HepG2 (cell line): ENCODE measurements around the gene PLA2R1. TPM values are rescaled to one million over a fixed set of nuclear protein-coding genes. Genes with fewer than 3 reads are reported as not detected.
A peak's percentile ranks its signal among the peaks of the same experiment; 100 is the strongest.

Experiments
- ATAC-seq: fragments of 200-7000 bp; cut with Tn5 transposase; 3 replicates; pipeline ENCODE4 v1.9.1; 2020; ENCODE audit warnings: mild to moderate bottlenecking, moderate library complexity
- BruUV-seq: library from RNA; stranded (reverse); fragments of 400-500 nt; replicated peaks from 2 replicates; lab custom pipeline; 2021; lab: Mats Ljungman, UMichigan
- CTCF ChIA-PET: fragments of 300-600 bp; formaldehyde crosslinking; extraction: SDS; loops from one replicate; lab custom pipeline; 2021; ENCODE audit warnings: low total read pairs, inconsistent platforms, low intra/inter-chr PET ratio; lab: Yijun Ruan, JAX
- POLR2A ChIA-PET: fragments of 350-600 bp; sonication (Branson Sonifier 250); formaldehyde crosslinking; loops from one replicate; lab custom pipeline; 2020; ENCODE audit warnings: antibody characterized with exemption, inconsistent platforms; lab: Yijun Ruan, JAX
- DNase-seq: peaks from one replicate; pipeline ENCODE4 v3.0.0-alpha.2; 2015; ENCODE audit warnings: low spot score
- FAIRE-seq: peaks from 3 replicates; lab custom pipeline; 2011; peaks lifted over from hg19 to GRCh38; lab: Jason Lieb, UNC
- H2AFZ ChIP-seq: one replicate; pipeline ENCODE4 v1.6.1; 2011; ENCODE audit warnings: low read length, inconsistent platforms
- H3K27ac ChIP-seq: fragments of 300-600 bp; 3 replicates; pipeline ENCODE4 v1.8.0; 2011; ENCODE audit warnings: mixed run types, mild to moderate bottlenecking, mixed read lengths, low read length, inconsistent platforms; ENCODE audit not compliant: insufficient read depth; ENCODE audit errors: extremely low read length
- H3K27me3 ChIP-seq, 2 experiments: fragments of 200-600 bp in 1 of 2; 2 replicates in 1 of 2; 3 replicates in 1 of 2; pipeline versions ENCODE4 v1.6.0 to v1.8.0; 2011; ENCODE audit warnings: low read length in 2 of 2, mild to moderate bottlenecking in 2 of 2, moderate library complexity in 2 of 2, inconsistent platforms in 1 of 2; ENCODE audit not compliant: insufficient read depth in 2 of 2, control insufficient read depth in 1 of 2
- H3K36me3 ChIP-seq, 2 experiments: fragments of 200-600 bp in 1 of 2; replicated peaks in 1 of 2; 2 replicates in 1 of 2; 3 replicates in 1 of 2; pipeline versions ENCODE4 v1.5.1 to v1.8.0; 2011; ENCODE audit warnings: low read length in 2 of 2, inconsistent platforms in 1 of 2; ENCODE audit not compliant: insufficient read depth in 2 of 2, control insufficient read depth in 1 of 2
- H3K4me1 ChIP-seq: 2 replicates; pipeline ENCODE4 v1.5.1; 2012; ENCODE audit warnings: low read length, inconsistent platforms; ENCODE audit not compliant: insufficient read depth
- H3K4me2 ChIP-seq: 2 replicates; pipeline ENCODE4 v1.6.0; 2011; ENCODE audit warnings: low read depth, low read length, inconsistent platforms
- H3K4me3 ChIP-seq, 3 experiments: fragments of 200-600 bp in 1 of 3; sonication (generic), shearing (Covaris generic) in 1 of 3; replicated peaks in 1 of 3; 2 replicates each; pipeline ENCODE4 v1.5.1; 2011 to 2016; ENCODE audit warnings: low read length in 3 of 3, inconsistent platforms in 2 of 3, low read depth in 2 of 3, mild to moderate bottlenecking in 2 of 3, control low read depth in 1 of 3, mixed read lengths in 1 of 3; ENCODE audit not compliant: insufficient read depth in 1 of 3
- H3K79me2 ChIP-seq: one replicate; pipeline ENCODE4 v1.6.1; 2011; ENCODE audit warnings: low read length, inconsistent platforms; ENCODE audit not compliant: insufficient read depth
- H3K9ac ChIP-seq: 2 replicates; pipeline ENCODE4 v1.6.0; 2011; ENCODE audit warnings: mild to moderate bottlenecking, low read depth, low read length, inconsistent platforms; ENCODE audit not compliant: insufficient read depth
- H3K9me3 ChIP-seq: 2 replicates; pipeline ENCODE4 v1.5.1; 2012; ENCODE audit warnings: mild to moderate bottlenecking, low read length
- H4K20me1 ChIP-seq: 2 replicates; pipeline ENCODE4 v1.6.0; 2011; ENCODE audit warnings: inconsistent platforms, mild to moderate bottlenecking, low read length, moderate library complexity; ENCODE audit not compliant: insufficient read depth
- DNMT1 ChIP-seq: sonication (generic); formaldehyde crosslinking; IDR thresholded peaks from 2 replicates; pipeline ENCODE4 v1.5.1; 2020; ENCODE audit warnings: mild to moderate bottlenecking, missing genetic modification reagents
- HIVEP1 ChIP-seq: sonication (generic); formaldehyde crosslinking; IDR thresholded peaks from 2 replicates; pipeline ENCODE4 v1.4.0; 2020; ENCODE audit warnings: mild to moderate bottlenecking, missing genetic modification reagents
- MAFF ChIP-seq: IDR thresholded peaks from 2 replicates; pipeline ENCODE4 v1.6.1; 2011; ENCODE audit warnings: low read depth, low read length, improper control_type of control experiment
- MAFK ChIP-seq, 2 experiments: IDR thresholded peaks in 1 of 2; conservative IDR thresholded peaks in 1 of 2; 2 replicates each; pipeline ENCODE4 v1.6.1; 2011; ENCODE audit warnings: improper control_type of control experiment in 2 of 2, low read length in 2 of 2
- RBM39 ChIP-seq: fragments of 200-400 bp; formaldehyde crosslinking; IDR thresholded peaks from one replicate; pipeline ENCODE4 v1.6.1; 2018; ENCODE audit warnings: antibody characterized with exemption, mild to moderate bottlenecking, low read depth, low read length; ENCODE audit not compliant: poor library complexity, severe bottlenecking
- in situ Hi-C: cut with HindIII; loops from 2 replicates; pipeline ENCODE4 v1.10.0; 2017; ENCODE audit warnings: low pct_unique_long_range_greater_than_20kb; ENCODE audit not compliant: extremely low pct_ligation_motif_present
- intact Hi-C: fragments of 100-400 bp; cut with micrococcal nuclease; formaldehyde crosslinking; loops from one replicate; pipeline ENCODE4 v1.10.0; 2022; ENCODE audit not compliant: unreplicated experiment
- polyA plus RNA-seq, 8 experiments: library from polyadenylated mRNA; depleted of rRNA in 3 of 8; stranded (reverse) in 7 of 8; unstranded in 1 of 8; fragments of >200 nt; fragmentation: Illumina TruSeq in 4 of 8; extraction: Trizol in 4 of 8; gene quantifications; 2 replicates each; pipeline versions ENCODE4 v1.2.1 to v1.2.3, GENCODE V29; 2011 to 2016; ENCODE audit warnings: low read depth in 4 of 8, missing spikeins in 1 of 8, mixed read lengths in 1 of 8; ENCODE audit not compliant: insufficient read depth in 1 of 8
- total RNA-seq, 5 experiments: library from RNA; depleted of rRNA; stranded (reverse); fragments of >200 nt; fragmentation: Illumina TruSeq; extraction: Trizol; gene quantifications; 2 replicates each; pipeline ENCODE4 v1.2.3, GENCODE V29; 2016; ENCODE audit warnings: low read depth in 1 of 5
- TF ChIP-seq, protein P1 (sequence below): sonication (generic); formaldehyde crosslinking; conservative IDR thresholded peaks from 2 replicates; pipeline ENCODE4 v1.8.0; 2022; ENCODE audit warnings: missing genetic modification reagents

Gene PLA2R1
- total and polyA plus RNA-seq, 2 of the 13 experiments (the other 11 are each of a cell fraction or from before 2014, with no cell fraction given), result not detected

DNA sequence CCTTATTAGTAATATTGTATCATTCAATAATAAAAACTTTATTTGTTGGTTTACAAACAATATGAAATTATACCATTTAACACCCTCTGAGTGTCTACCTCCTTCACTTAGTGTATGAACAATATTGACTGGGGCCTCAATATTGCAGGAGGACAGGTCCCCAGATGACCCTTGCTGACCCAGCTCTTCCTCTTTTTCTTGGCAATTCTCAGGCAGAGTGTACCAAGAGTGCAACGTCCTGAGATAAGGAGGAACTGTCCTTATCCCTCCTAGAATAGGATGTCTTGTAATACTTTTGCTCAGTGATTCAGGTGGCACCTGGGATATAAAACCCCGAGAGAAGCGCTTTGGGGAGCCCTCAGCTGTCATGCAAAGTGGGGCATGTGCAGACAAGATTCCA, 76.8 kb downstream of the PLA2R1 start (continued):
- TF ChIP-seq, protein P1, sequence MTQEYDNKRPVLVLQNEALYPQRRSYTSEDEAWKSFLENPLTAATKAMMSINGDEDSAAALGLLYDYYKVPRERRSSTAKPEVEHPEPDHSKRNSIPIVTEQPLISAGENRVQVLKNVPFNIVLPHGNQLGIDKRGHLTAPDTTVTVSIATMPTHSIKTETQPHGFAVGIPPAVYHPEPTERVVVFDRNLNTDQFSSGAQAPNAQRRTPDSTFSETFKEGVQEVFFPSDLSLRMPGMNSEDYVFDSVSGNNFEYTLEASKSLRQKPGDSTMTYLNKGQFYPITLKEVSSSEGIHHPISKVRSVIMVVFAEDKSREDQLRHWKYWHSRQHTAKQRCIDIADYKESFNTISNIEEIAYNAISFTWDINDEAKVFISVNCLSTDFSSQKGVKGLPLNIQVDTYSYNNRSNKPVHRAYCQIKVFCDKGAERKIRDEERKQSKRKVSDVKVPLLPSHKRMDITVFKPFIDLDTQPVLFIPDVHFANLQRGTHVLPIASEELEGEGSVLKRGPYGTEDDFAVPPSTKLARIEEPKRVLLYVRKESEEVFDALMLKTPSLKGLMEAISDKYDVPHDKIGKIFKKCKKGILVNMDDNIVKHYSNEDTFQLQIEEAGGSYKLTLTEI (CRISPR knock-in tag), result no peak
- TF ChIP-seq DNMT1 (CRISPR knock-in tag), result no peak
- no peak for TF ChIP-seq HIVEP1 (CRISPR knock-in tag)

DNA sequence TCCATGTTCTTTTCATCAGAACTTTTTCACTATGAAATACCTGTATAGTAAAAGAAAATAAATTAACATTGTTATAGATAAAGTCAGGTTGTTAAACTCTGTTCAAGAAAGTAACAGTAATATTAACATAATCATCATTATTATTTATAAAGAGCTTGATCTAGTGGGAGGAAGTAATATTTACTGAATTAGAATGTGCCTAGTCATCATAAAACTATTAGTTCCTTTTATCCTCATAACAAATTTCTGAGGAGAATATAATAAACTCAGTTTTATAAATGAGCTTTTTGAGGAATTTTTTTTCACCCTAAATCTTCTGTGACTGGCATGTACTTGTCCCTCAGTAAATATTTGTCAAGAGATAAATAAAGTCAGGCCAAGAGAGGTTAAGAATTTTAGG, 78.4 kb downstream of the PLA2R1 start:
- Histone ChIP-seq H2AFZ (no peak overlapping the region), H3K4me2 (no peak overlapping the region), H3K79me2 (no peaks in the 10 kb centered on the region), H3K9me3 (no peaks in the 10 kb centered on the region), H3K36me3 (no peaks in the 10 kb centered on the region), H3K27me3 (peaks cover 0 to 4% of the 10 kb centered on the region in 2 experiments; a peak in 1 of 5 replicates), H3K9ac (no peak overlapping the region), H3K4me1 (no peaks in the 10 kb centered on the region), H3K4me3 (no peak overlapping the region), H4K20me1 (no peaks in the 10 kb centered on the region), H3K27ac (no peak overlapping the region)
- FAIRE-seq (no peak), ATAC-seq (no peak), DNase-seq (no peak)
- TF ChIP-seq RBM39 (no peak), MAFF (peak; percentile 91), MAFK (conservative IDR thresholded peaks at IDR 0.05 in 1 of 2, IDR thresholded peaks at IDR 0.05 in 1 of 2; ENCODE audit: low read length in 2 of 2) (peak; percentile 93 to 96)
- ChIA-PET CTCF (no interaction called here), POLR2A (no interaction called here)
- no TSS peak for BruUV-seq
- in situ Hi-C loops (no loop called here), intact Hi-C loops (no loop called here)
